Neural progenitor cell (in vitro differentiated cells): ENCODE data around the gene RXRG. TPM values are rescaled to one million over a fixed set of nuclear protein-coding genes. Genes with fewer than 3 reads are reported as not detected.

ENCODE experiments used
- DNase-seq: peaks from one replicate; pipeline ENCODE4 v3.0.0-alpha.2; 2016; ENCODE audit warnings: low spot score
- H2AFZ ChIP-seq: fragments of 200-600 bp; sonication (generic); replicated peaks from 2 replicates; pipeline ENCODE4 v1.6.1; 2016; ENCODE audit warnings: antibody characterized with exemption
- H3F3A ChIP-seq: fragments of 200-600 bp; sonication (generic); 2 replicates; pipeline ENCODE4 v1.6.1; 2016; ENCODE audit warnings: antibody characterized with exemption, low read depth
- H3K27ac ChIP-seq: fragments of 200-600 bp; sonication (generic); 2 replicates; pipeline ENCODE4 v1.5.1; 2016; ENCODE audit warnings: mild to moderate bottlenecking
- H3K27me3 ChIP-seq: fragments of 200-600 bp; sonication (generic); 2 replicates; pipeline ENCODE4 v1.6.1; 2016; ENCODE audit warnings: mild to moderate bottlenecking, moderate library complexity
- H3K36me3 ChIP-seq: fragments of 200-600 bp; sonication (generic); 2 replicates; pipeline ENCODE4 v1.5.1; 2016
- H3K4me1 ChIP-seq: fragments of 200-600 bp; sonication (generic); 2 replicates; pipeline ENCODE4 v1.6.1; 2016; ENCODE audit warnings: mixed run types
- H3K4me2 ChIP-seq: fragments of 200-600 bp; sonication (generic); 2 replicates; pipeline ENCODE4 v1.6.1; 2016
- H3K4me3 ChIP-seq: fragments of 200-600 bp; sonication (generic); 2 replicates; pipeline ENCODE4 v1.5.1; 2016
- H3K79me2 ChIP-seq: fragments of 200-600 bp; sonication (generic); 2 replicates; pipeline ENCODE4 v1.6.1; 2016; ENCODE audit warnings: low read depth
- H3K9ac ChIP-seq: fragments of 200-600 bp; sonication (generic); 2 replicates; pipeline ENCODE4 v1.6.1; 2016
- H3K9me3 ChIP-seq: fragments of 200-600 bp; sonication (generic); 2 replicates; pipeline ENCODE4 v1.5.1; 2016; ENCODE audit warnings: low read depth
- H4K20me1 ChIP-seq: fragments of 200-600 bp; sonication (generic); 2 replicates; pipeline ENCODE4 v1.6.1; 2016; ENCODE audit warnings: low read depth
- H3K27ac Mint-ChIP-seq: 3 replicates; pipeline ENCODE4 v1.8.0; 2021; ENCODE audit warnings: mixed read lengths
- H3K27me3 Mint-ChIP-seq: 2 replicates; pipeline ENCODE4 v1.8.0; 2022; ENCODE audit warnings: low read depth, mild to moderate bottlenecking, inconsistent platforms, moderate library complexity, mixed read lengths; ENCODE audit not compliant: insufficient read depth
- H3K36me3 Mint-ChIP-seq: 3 replicates; pipeline ENCODE4 v1.8.0; 2021; ENCODE audit warnings: mixed read lengths
- H3K4me1 Mint-ChIP-seq: 3 replicates; pipeline ENCODE4 v1.8.0; 2021; ENCODE audit warnings: mixed read lengths
- H3K4me3 Mint-ChIP-seq: 3 replicates; pipeline ENCODE4 v1.8.0; 2021; ENCODE audit warnings: mild to moderate bottlenecking, moderate library complexity, mixed read lengths
- H3K9me3 Mint-ChIP-seq: 3 replicates; pipeline ENCODE4 v1.8.0; 2020; ENCODE audit warnings: mixed read lengths
- EZH2 ChIP-seq: fragments of 200-600 bp; sonication (generic); IDR thresholded peaks from 2 replicates; pipeline ENCODE4 v1.6.1; 2017; ENCODE audit warnings: antibody characterized with exemption, mild to moderate bottlenecking, moderate library complexity
- EZH2phosphoT487 ChIP-seq: fragments of 200-600 bp; sonication (generic); IDR thresholded peaks from 2 replicates; pipeline ENCODE4 v1.6.1; 2017; ENCODE audit warnings: antibody characterized with exemption
- total RNA-seq: library from RNA; depleted of rRNA; stranded (reverse); fragments of >200 nt; gene quantifications from 2 replicates; pipeline ENCODE4 v1.2.3, GENCODE V29; 2015; ENCODE audit warnings: low replicate concordance
- TF ChIP-seq, protein P1 (sequence below): fragments of 200-600 bp; sonication (generic); IDR thresholded peaks from 2 replicates; pipeline ENCODE4 v1.5.1; 2017; ENCODE audit warnings: antibody characterized with exemption, mild to moderate bottlenecking

Gene RXRG
- total RNA-seq, 1 donor from 2014 or later, result not detected

DNA sequence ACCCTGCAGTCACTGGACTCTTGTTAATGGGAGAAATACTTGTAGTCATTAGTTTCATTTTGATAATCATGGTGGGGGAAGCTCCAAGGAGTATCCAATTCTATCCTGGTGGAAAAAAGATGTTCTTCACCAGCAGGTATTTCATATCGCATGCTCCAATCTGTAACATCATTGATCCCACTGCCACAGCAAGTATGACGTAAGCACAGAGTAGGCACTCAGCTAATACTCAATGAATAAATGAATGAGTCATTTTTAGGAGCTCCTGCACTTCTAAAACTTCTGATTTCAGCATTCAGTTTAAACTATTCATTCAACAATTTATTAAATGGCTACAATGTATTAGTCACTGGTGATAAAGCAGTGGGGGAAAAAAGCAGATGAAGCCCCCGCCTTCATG is 30.3 kb downstream of the RXRG start:
- Histone ChIP-seq H2AFZ (no peak overlapping the region), H3K79me2 (no peaks in the 10 kb centered on the region), H3K27me3 (peaks cover 21% of the 10 kb centered on the region), H3K27ac (no peak overlapping the region), H3K4me1 (no peaks in the 10 kb centered on the region), H3K9me3 (no peaks in the 10 kb centered on the region), H3F3A (no peaks in the 10 kb centered on the region), H3K4me3 (no peak overlapping the region), H3K36me3 (no peaks in the 10 kb centered on the region), H3K4me2 (no peak overlapping the region), H3K9ac (no peak overlapping the region), H4K20me1 (no peaks in the 10 kb centered on the region)
- H3K4me3 Mint-ChIP-seq, result no peak overlapping the region
- no peak overlapping the region for H3K27ac Mint-ChIP-seq
- DNase-seq, result no peak
- no peaks in the 10 kb centered on the region for H3K4me1 Mint-ChIP-seq
- TF ChIP-seq EZH2 (no peak), EZH2phosphoT487 (no peak)
- H3K9me3 Mint-ChIP-seq, result no peaks in the 10 kb centered on the region
- no peaks in the 10 kb centered on the region for H3K36me3 Mint-ChIP-seq
- no peaks in the 10 kb centered on the region for H3K27me3 Mint-ChIP-seq

DNA sequence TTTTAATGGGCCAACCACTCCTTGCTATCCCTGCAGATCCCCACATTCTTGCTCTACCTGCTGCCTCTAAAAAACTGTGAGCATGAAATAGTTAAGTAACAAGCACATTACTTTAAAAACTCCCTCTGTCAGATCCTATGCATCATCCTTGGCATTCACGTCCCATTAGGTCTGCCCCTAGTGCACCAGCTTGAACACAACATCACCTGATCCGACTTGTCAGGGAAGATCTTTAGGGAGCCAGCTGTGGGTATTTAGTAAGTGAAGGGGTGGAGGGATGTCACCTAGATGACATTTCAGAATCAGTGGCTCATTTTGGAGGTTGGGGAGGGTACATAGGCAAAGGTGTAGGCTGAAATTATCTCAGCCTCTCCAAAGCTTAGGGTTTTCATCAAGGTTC is 33.5 kb downstream of the RXRG start:
- H3F3A ChIP-seq, result no peaks in the 10 kb centered on the region
- H3K79me2 ChIP-seq, result no peaks in the 10 kb centered on the region
- Mint-ChIP-seq H3K27ac (no peak overlapping the region), H3K4me1 (no peaks in the 10 kb centered on the region), H3K27me3 (peaks cover 2% of the 10 kb centered on the region), H3K36me3 (no peaks in the 10 kb centered on the region), H3K4me3 (no peak overlapping the region), H3K9me3 (no peaks in the 10 kb centered on the region)
- no peaks in the 10 kb centered on the region for H3K9me3 ChIP-seq
- no peak for DNase-seq
- H3K27ac ChIP-seq, result no peak overlapping the region
- no peaks in the 10 kb centered on the region for H3K36me3 ChIP-seq
- no peaks in the 10 kb centered on the region for H4K20me1 ChIP-seq
- no peak overlapping the region for H2AFZ ChIP-seq
- peaks cover 18% of the 10 kb centered on the region for H3K27me3 ChIP-seq
- no peak overlapping the region for H3K4me2 ChIP-seq
- TF ChIP-seq EZH2 (no peak), EZH2phosphoT487 (no peak)
- TF ChIP-seq, protein P1, sequence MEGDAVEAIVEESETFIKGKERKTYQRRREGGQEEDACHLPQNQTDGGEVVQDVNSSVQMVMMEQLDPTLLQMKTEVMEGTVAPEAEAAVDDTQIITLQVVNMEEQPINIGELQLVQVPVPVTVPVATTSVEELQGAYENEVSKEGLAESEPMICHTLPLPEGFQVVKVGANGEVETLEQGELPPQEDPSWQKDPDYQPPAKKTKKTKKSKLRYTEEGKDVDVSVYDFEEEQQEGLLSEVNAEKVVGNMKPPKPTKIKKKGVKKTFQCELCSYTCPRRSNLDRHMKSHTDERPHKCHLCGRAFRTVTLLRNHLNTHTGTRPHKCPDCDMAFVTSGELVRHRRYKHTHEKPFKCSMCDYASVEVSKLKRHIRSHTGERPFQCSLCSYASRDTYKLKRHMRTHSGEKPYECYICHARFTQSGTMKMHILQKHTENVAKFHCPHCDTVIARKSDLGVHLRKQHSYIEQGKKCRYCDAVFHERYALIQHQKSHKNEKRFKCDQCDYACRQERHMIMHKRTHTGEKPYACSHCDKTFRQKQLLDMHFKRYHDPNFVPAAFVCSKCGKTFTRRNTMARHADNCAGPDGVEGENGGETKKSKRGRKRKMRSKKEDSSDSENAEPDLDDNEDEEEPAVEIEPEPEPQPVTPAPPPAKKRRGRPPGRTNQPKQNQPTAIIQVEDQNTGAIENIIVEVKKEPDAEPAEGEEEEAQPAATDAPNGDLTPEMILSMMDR, result no peak
- no peaks in the 10 kb centered on the region for H3K4me1 ChIP-seq
- H3K9ac ChIP-seq, result no peak overlapping the region
- H3K4me3 ChIP-seq, result no peak overlapping the region

DNA sequence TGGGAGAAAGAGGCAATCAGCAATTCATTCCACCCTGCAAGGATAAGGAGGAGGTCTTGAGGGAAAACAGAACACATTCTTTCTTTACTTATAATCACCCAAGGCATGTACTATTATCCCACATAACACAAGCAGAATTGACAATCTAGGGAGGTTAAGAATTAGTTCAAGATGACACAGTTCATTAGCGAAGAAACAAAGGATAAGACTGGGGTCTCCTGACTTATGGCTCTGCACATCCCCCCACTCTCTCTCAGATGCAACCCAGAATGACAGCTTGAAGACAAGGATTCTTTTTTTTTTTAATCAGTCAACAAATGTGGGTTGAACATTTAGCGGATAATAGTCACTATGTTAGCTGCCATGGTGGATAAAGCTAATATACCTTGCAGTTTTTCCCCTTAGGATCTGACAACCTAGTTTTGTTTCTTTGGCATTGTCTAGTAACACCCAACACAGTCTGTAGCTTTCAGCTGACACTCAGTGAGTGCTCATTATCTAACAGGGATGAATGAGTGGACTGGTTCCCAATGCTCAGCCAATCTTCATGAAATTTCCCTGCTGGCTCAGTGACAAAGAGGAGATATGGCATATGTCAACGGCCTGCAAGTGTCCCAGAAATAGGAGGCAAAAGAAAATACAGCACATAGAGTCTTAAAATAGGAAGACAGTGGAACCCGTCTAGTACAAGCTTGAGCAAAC is 35.1 kb downstream of the RXRG start:
- no peaks in the 10 kb centered on the region for H3K9me3 Mint-ChIP-seq
- no peak for DNase-seq
- H3K27ac ChIP-seq, result no peak overlapping the region
- TF ChIP-seq EZH2phosphoT487 (no peak), EZH2 (no peak)
- TF ChIP-seq, protein P1, result no peak
- no peaks in the 10 kb centered on the region for H3K9me3 ChIP-seq
- H3K4me3 ChIP-seq, result no peak overlapping the region
- H3K36me3 Mint-ChIP-seq, result no peaks in the 10 kb centered on the region
- no peaks in the 10 kb centered on the region for H3K79me2 ChIP-seq
- no peak overlapping the region for H3K4me2 ChIP-seq
- H3K36me3 ChIP-seq, result no peaks in the 10 kb centered on the region
- no peak overlapping the region for H3K27ac Mint-ChIP-seq
- H3K4me1 ChIP-seq, result no peaks in the 10 kb centered on the region
- H3K4me1 Mint-ChIP-seq, result no peaks in the 10 kb centered on the region
- no peaks in the 10 kb centered on the region for H3F3A ChIP-seq
- no peaks in the 10 kb centered on the region for H4K20me1 ChIP-seq
- no peak overlapping the region for H2AFZ ChIP-seq
- peaks cover 18% of the 10 kb centered on the region for H3K27me3 ChIP-seq
- H3K27me3 Mint-ChIP-seq, result peaks cover 2% of the 10 kb centered on the region
- H3K9ac ChIP-seq, result no peak overlapping the region
- H3K4me3 Mint-ChIP-seq, result no peak overlapping the region

DNA sequence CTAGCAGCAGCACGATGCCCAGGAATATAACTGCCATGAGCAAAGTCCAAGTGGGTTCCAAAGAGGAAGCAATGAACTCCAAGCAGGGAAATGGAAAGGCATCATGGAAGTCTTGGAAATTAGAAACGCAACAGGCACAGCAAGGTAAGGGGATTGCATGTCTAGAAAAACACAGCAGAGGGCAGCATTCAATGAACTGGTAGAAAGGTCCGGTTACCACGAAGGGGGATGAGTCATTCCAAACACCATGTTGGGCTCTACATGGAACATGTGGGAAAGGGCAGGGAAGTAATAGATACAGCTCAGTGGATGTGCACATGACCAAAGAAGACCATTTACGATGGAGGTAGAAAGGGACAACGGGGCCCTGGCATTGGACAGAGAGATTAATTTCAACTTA is 36.4 kb downstream of the RXRG start:
- Mint-ChIP-seq H3K4me1 (peaks cover 5% of the 10 kb centered on the region), H3K27ac (no peak overlapping the region), H3K4me3 (no peak overlapping the region), H3K9me3 (no peaks in the 10 kb centered on the region), H3K27me3 (peaks cover 2% of the 10 kb centered on the region), H3K36me3 (no peaks in the 10 kb centered on the region)
- Histone ChIP-seq H3K4me1 (no peaks in the 10 kb centered on the region), H3K27ac (no peak overlapping the region), H3K9me3 (no peaks in the 10 kb centered on the region), H3K27me3 (peaks cover 18% of the 10 kb centered on the region), H2AFZ (no peak overlapping the region), H3F3A (no peaks in the 10 kb centered on the region), H4K20me1 (no peaks in the 10 kb centered on the region), H3K4me2 (no peak overlapping the region), H3K4me3 (no peak overlapping the region), H3K36me3 (no peaks in the 10 kb centered on the region), H3K79me2 (no peaks in the 10 kb centered on the region), H3K9ac (no peak overlapping the region)
- TF ChIP-seq EZH2phosphoT487, result no peak
- TF ChIP-seq, protein P1, result peak; percentile 60
- peak; percentile 75 for DNase-seq
